C1 segment of cervical spinal cord (tissue), 14 donors: ENCODE results near the gene DENND2A.
A peak's percentile ranks its signal among the peaks of the same experiment; 100 is the strongest.
"Not testable (repeated sequence)": the region's sequence is repeated elsewhere in the genome, so short reads cannot be mapped to it uniquely, and the experiment has no call there.

Experiments
- DNase-seq, 14 donors: peaks; one replicate each; lab custom pipeline; 2025; lab: John Stamatoyannopoulos, UW

DENND2A gene

GRCh38 chr7:140517546-140518369 is 122.9 kb downstream of the DENND2A start:
- peak; percentile 2 to 82 (median 62) for DNase-seq

DNA sequence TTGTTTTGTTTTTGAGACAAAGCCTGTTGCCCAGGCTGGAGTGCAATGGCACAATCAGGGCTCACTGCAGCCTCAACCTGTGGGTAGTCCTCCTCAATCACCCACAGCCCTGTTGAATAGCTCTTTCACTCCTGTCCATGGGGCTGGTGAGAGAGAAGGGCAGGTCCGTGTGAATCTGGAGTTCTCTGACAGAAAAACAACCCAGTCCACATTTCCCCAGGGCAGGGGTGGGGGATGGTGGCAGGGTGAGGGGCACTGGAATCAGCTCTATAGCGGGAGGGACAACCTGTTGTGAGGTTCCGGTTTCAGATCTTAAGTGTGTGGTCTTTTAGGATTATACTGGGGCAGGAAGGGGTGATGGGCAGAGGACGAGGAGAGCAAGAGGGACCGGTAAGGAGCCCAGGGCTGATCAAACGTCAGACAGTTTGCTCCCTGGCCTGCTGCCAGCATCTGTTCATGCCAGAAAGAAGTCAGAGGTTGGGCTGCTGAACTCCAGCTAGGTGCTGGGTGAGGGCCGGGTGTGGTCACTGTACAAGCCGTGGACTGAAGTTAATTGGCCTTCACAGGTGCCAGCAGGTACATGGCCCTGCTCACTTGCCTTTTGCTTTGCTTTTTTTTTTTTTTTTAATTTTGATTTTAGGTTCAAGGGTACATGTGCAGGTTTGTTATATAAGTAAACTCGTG is 128.2 kb downstream of the DENND2A start:
- no peak for DNase-seq

GRCh38 chr7:140509789-140510188 is 130.8 kb downstream of the DENND2A start:
- DNase-seq = no peak

DNA sequence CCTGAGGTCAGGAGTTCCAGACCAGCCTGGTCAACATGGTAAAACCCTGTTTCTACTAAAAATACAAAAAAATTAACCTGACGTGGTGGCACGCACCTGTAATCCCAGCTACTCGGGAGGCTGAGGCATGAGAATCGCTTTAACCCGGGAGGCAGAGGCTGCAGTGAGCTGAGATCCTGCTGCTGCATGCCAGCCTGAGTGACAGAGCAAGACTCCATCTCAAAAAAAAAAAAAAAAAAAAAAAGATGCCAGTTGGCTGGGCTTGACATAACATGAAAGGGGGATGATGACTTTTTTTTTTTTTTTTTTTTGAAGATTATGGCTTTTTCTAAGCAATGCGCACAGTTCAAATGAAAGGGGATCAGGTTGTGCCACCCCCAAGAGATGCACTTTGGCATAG is 133.1 kb downstream of the DENND2A start:
- not testable (repeated sequence) for DNase-seq

- DNase-seq = no peak
These were observed 133.7 kb downstream of the DENND2A start for GRCh38 chr7:140506788-140507464.

GRCh38 chr7:140501966-140502365 is 138.6 kb downstream of the DENND2A start:
- no peak for DNase-seq

GRCh38 chr7:140497807-140498206 is 142.8 kb downstream of the DENND2A start:
- not testable (repeated sequence) for DNase-seq

DNA sequence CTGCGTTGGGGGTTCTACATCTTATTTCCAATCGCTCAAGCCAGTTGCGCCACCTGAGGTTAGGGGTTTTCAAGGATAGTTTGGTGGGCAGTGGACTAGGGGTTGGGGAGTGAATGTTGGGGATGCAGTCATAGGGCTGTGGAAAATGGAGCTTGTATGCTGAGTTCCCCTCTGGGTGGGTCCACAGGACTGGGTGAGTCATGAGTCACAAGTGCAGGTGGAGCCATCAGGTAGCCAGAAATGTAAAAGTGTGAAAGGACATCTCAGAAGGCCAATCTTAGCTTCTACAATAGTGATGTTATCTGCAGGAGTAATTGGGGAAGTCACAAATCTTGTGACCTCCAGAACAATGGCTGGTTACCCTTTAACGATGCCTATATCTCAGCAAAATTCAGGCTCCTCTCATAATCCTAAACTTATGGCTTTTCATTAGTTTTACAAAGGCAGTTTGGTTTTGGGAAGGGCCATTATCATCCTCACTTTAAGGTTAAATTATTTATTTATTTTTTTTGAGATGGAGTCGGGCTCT is 143.3 kb downstream of the DENND2A start:
- no peak for DNase-seq

DNA sequence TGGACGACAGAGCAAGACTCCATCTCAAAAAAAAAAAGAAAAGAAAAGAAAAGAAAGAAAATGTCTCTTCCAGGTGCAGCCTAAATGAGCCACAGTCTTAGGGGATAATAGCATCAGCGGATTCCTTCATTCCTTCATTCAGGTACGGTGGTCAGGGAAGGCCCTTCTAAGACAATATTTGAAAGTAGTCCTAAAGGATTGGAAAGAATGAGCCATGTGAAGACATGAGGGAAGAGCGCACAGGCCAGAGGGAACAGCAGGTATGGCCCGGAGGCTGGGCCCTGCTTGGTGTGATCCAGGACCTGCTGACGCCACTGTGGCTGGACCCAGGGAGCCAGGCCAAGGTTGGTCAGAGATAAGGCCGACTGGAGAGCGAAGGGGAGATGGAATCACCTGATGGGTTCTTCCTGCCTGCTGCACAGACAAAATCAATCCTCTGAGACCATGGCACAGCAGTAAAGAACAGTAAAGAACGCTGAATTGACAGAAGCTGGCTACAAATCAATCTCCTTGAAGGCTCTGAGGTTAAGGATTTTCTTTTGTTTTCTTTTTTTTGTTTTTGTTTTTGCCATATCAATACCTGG is 145.0 kb downstream of the DENND2A start:
- DNase-seq = no peak

DNA sequence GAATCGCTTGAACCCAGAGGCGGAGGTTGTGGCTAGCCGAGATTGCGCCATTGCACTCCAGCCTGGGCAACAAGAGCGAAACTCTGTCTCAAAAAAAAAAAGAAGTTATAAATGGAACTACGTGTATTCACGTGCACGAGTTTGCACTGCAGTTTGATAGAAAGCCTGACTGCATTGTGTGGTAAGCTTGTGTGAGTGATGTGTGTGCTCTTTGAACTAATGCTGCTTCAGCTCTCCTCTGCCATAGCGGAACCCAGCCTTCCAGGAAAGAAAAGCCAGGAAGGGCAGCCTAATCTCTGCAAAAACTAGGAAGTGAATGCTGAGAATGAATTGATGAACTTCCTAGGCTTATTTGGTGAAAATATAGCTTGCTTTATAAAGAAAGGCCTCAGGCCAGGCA is 145.7 kb downstream of the DENND2A start:
- DNase-seq = no peak

GRCh38 chr7:140489026-140489359 is 151.6 kb downstream of the DENND2A start:
- no peak for DNase-seq

- no peak for DNase-seq
These were observed 154.9 kb downstream of the DENND2A start for GRCh38 chr7:140485500-140486265.

DNA sequence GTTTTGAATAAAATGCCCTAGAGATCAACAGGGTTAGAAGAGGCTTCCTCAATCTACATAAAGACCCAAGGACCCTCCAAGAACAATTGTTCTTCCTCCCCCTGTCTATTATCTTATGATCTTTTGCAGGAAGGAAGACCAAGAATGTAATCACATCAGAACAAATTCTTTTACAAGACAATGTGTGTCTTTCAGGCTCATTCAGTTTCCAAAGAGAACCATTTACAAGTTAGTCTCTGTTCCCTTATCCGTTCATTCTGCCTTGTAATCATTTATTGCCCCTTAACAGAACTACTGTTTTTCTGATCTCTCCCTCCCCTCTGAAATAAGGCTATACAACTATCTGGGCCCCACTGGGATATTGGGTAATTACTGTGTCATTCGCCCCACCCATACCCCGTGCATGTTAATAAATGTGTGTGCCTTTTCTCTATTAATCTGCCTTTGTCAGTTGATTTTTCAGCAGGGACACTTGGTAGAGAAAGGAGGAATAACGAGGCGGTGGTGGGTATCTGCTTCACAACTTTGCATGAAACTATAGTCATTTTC is 155.6 kb downstream of the DENND2A start:
- no peak for DNase-seq

- DNase-seq = no peak
These were observed 156.1 kb downstream of the DENND2A start for GRCh38 chr7:140484479-140484878.

DNA sequence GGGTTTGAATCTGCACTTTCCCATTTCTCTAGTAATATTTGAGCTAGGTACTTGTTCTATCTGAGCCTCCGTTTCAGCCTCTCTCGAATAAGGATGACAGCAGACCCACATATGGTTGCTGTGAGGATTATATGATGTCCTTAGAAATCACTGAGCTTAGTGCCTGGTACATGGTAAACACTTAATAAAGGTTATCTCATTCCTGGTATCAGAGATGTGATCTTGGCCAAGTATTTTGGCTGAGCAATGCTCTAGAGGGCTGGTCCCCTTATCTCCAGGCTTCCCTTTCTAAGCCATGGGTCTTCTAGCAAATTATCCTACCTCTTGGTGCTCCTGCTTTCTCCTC is 160.9 kb downstream of the DENND2A start:
- no peak for DNase-seq

DNA sequence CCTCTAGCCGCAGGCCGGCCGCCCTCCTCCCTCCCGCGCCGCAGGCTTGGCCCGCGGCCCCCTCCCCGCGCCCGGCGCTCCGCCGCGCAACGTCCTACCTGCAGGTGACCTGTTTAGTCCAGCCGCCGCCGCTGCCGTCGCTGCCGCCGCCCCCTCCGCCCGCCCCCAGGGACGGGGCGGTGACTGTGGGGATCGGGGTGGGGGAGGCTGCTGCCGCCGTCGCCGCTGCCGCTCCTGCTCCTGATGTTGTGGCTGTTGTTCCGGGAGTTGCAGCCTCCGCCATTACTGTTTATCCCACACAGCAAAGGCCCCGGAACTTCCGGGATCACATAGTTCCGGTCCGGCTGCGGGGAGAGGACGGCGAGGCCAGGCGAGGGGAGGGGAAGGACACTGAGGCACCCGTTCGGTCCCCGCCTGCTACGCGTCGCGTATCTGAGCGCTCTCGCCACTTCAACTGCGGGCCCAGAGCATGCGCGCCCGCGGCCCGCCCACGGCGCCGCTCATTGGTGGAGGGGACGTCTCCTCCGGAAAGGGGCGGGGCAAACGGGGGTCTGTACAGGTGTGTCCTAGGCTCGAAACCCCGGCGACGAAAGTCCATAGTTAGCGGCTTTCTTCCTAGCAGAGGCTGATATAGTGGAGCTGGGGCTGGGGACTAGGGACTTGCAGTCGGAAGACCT is 161.4 kb downstream of the DENND2A start, which contains the start of gene MKRN1:
TSS of gene MKRN1 (minus strand) at position 444 of the 677 bp plus-strand sequence. CDS start at position 283, 161 bp downstream.
- peak; percentile 71 to 95 (median 92) for DNase-seq

DNA sequence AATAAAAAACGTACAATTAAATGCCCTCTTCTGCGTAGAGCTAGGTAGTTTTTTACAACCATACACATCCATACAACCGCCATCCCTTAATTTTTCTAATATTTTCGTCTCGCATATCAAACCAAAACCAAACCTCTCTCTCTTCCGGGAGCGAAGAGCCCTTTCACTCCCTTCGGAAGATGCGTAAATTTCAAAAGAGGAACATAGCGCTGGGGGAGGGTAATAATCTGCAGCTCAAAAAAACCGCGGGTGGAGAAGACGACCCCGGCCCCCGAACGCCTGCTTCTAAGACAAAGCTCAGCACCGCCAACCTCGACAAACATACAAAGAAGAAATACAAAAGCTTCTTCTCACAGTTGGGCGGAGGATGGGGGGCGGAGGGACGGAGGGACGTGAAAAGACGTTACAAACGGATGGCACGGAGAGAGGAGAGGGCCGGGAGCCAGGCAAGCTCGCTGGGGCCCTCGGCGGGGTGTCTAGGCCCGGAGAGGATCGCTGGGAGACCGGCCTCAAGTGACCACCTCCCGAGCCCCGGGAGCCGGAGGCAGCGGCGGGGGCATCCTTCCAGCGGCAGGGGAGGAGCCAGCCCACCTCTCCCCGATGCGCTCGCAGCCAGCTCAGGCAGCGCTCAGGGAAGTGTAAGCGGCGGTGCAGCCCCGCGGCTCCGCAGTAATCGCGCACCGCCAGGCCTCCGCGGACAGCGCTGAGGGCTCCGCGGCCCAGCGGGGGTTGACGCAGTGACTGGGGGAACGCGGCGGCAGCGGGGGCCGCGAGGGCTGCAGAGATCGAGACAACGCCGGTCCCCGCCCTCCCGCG is 162.2 kb downstream of the DENND2A start:
- DNase-seq = peak in 12 of 14 donors; percentile 4 to 58 (median 40)

GRCh38 chr7:140476698-140477261 is 163.8 kb downstream of the DENND2A start:
- no peak for DNase-seq

GRCh38 chr7:140475747-140476333 is 164.8 kb downstream of the DENND2A start:
- DNase-seq = peak in 1 of 14 donors; percentile 26
